ENCODE measurements around the gene STK38L. TPM values are rescaled to one million over a fixed set of nuclear protein-coding genes. Genes with fewer than 3 reads are reported as not detected.

The STK38L gene
- total RNA-seq = 12.6 and 31.0 TPM in 2 replicates

GRCh38 chr12:27243804-27244688 lies at the start of gene STK38L:
STK38L (plus strand) TSS chr12:27244286; CDS start chr12:27297721, 53,435 bp downstream.

GRCh38 chr12:27332714-27333402 lies 88.8 kb downstream of the STK38L start, which contains the start of gene BMAL2:
BMAL2 (plus strand) TSS chr12:27332836; CDS start chr12:27333073, 237 bp downstream.

Other genes with a start within 250 kb of the STK38L start
- 59.5 and 83.5 TPM in 2 replicates for gene TM7SF3, start 229.9 kb upstream of the STK38L start, total RNA-seq
- 44.1 and 53.9 TPM in 2 replicates for gene MED21, start 221.7 kb upstream of the STK38L start, total RNA-seq
- gene C12orf71, start 161.7 kb upstream of the STK38L start, total RNA-seq = not detected in 2 replicates
- gene BMAL2, start 88.5 kb downstream of the STK38L start, total RNA-seq = 75.5 and 111 TPM in 2 replicates
- 0.12 and 0.22 TPM in 2 replicates for gene SMCO2, start 202.4 kb downstream of the STK38L start, total RNA-seq